DMS153 (cell line): ENCODE results near the gene DCPS.
"Not testable (repeated sequence)": the region's sequence is repeated elsewhere in the genome, so short reads cannot be mapped to it uniquely, and the experiment has no call there.

Experiments
- DNase-seq: peaks from one replicate; lab custom pipeline; 2025; lab: John Stamatoyannopoulos, UW

The DCPS gene

GRCh38 chr11:126345759-126346585 lies 42.1 kb downstream of the DCPS start:
- no peak for DNase-seq

- DNase-seq = no peak
These were observed 42.7 kb downstream of the DCPS start for GRCh38 chr11:126346586-126346940.

GRCh38 chr11:126346946-126347345 lies 43.1 kb downstream of the DCPS start:
- not testable (repeated sequence) for DNase-seq

DNA sequence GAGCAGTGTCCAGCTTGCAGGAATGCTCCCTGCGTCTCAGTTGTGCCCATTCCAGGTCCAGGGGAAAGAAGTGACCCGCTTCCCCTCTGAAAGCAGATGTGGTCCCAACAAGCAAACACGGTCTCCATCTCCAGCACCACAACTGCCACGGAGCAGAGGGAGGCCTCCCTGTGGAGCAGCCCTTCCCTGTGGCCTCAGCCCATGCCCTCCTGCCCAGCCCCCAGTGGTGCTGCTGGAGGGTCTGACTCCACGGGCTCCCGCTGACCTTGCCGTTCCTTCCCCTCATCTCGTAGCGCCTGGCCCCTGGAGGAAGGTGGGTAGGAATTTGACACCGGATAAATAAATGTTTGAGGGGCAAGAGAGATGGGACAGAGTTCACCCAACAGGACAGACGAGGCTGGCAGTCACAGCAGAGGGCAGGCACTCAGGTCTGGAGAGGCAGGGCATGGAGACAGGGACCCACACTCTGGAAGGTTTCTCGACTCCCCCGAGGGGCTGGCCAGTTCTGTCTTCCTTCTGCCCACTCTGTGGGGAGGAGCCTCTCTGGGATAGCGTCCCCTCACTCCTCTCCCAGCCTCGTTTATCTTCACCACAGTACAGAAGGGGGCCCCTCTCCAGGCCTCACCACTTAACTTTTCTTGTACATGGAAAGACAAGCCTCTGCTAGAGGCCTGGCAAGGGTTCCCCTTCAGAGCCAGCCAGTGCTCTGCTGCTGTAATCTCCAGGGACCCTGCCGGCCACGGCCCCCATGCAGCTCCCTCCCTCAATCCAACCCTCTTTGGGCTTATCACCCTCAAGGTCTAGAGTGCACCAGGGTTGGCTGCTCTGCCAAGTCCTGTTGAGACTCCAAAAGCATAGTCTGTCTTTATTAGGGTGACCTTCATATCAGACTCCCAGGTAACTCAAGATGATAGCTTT lies 44.1 kb downstream of the DCPS start:
- no peak for DNase-seq

DNA sequence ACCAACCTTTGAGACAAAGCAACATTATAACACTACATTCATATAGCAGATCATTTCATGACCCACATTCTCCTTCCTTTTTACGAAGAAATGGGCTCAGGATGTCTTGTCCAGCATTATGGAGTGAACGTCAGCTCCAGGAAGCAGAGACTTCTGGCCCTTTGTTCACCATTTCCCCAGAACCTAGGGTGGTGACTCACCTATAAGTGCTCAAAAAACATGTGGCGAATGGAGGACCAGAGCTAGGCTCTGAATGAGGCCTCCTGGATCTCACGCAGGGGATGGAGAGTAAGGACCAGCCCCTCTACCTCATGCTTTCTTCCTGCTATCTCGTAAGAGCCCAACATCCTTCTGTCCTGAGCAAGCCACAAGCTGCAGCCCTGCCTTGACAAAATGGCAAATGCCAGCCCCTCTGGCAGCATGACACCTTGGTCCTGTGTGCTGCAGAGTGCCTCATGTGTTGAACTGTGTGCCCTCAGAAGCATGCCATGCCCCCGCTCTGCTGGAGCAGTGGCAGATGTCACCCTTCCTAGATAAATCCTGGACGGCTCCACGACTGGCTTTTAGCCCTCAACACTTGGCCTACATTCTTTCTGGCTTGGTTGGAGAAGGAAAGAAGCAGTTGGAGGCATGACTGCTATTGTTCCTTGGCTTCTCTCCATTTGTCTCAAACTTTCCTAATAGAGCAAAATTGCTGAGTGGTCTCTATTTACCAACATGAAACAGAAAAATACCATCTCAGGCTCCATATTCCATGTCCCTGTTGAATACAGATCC lies 45.1 kb downstream of the DCPS start:
- no peak for DNase-seq

GRCh38 chr11:126350836-126351235 lies 47.0 kb downstream of the DCPS start:
- DNase-seq = no peak

DNA sequence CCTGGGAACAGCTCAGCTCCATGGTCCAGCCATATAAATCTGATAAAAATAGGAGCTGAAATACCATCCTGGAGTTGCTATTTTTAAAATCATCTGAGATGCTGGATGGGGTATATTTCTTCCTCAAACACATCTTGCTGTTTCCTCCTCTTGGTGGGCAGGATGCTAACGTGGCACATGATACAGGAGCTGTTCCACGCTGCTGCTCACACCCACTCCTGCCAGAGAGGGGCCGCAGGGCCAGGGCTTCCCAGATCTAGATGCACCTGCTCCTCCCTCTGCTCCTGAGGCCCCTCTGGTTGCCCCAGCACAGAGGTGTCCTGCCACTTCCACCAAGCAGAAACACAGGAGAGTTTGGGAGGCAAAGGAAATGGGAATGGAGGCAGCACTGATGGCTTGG lies 48.3 kb downstream of the DCPS start:
- DNase-seq = no peak

DNA sequence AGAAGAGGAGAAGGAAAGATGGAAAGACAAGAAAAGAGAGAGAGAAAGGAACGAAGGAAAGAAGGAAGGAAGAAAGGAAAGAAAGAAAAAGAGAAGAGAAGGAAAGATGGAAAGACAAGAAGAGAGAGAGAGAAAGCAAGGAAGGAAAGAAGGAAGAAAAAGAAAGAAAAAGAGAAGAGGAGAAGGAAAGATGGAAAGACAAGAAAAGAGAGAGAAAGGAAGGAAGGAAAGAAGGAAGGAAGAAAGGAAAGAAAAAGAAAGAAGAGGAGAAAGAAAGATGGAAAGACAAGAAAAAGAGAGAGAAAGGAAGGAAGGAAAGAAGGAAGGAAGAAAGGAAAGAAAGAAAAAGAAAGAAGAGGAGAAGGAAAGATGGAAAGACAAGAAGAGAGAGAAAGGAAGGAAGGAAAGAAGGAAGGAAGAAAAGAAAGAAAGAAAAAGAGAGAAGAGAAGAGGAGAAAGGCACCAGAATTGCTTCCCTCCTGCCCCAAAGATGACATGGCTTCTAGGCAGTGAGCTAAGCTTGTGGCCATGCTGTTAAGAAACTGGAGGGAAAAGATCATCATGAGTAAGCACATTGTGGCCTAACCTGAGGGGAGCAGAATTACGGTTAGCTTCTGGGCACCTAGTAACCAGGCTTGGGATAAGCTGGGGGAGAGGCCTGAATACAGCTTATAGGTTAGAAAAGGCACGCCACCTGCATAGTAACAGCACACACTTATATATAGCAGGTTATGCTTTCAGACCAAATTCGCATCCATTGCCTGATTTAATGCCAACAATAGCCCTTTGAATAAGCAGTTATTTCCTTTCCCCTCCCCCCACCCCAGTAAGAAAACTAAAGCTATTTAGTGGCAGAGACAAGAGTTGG lies 49.3 kb downstream of the DCPS start:
- no peak for DNase-seq

DNA sequence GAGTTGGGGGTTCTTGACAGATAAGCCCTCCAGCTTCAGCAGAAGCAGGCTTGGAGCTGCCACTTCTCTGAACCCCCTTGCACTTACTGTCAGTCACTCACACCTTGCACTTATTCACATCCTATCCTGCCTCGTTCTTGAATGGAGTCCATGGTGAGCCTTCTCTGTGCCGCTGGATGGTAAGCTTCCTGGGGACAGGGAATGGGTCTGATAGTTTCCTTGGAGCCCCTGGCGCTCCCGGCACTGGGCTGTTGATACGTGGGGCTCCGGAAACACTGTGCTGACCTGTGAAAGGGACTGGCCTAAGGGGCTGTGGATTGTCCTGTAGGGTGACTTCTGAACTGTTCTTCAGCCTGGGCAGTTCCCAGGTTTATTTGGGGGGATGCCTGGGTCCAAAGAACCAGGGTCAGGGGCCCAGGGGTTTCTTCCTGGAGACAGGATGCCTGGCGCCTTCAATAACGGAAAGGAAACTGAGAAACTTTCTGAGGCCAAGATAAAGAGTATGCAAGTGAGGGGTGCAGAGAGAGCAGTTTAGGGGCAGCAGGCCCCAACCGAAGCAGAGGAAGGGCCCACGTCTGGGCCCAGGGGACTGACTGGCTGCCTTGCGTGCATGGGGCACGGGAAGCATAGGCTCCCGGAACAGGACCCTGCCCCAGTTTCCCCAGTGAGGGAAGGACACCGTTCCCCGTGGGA lies 50.9 kb downstream of the DCPS start:
- DNase-seq = no peak

GRCh38 chr11:126355324-126355925 lies 51.6 kb downstream of the DCPS start, which contains the start of gene ST3GAL4:
Gene ST3GAL4 (plus strand): TSS chr11:126355686. CDS start chr11:126406156, 50,470 bp downstream.
- DNase-seq = peak; percentile 39

GRCh38 chr11:126355926-126356897 lies 52.4 kb downstream of the DCPS start:
- DNase-seq = no peak

DNA sequence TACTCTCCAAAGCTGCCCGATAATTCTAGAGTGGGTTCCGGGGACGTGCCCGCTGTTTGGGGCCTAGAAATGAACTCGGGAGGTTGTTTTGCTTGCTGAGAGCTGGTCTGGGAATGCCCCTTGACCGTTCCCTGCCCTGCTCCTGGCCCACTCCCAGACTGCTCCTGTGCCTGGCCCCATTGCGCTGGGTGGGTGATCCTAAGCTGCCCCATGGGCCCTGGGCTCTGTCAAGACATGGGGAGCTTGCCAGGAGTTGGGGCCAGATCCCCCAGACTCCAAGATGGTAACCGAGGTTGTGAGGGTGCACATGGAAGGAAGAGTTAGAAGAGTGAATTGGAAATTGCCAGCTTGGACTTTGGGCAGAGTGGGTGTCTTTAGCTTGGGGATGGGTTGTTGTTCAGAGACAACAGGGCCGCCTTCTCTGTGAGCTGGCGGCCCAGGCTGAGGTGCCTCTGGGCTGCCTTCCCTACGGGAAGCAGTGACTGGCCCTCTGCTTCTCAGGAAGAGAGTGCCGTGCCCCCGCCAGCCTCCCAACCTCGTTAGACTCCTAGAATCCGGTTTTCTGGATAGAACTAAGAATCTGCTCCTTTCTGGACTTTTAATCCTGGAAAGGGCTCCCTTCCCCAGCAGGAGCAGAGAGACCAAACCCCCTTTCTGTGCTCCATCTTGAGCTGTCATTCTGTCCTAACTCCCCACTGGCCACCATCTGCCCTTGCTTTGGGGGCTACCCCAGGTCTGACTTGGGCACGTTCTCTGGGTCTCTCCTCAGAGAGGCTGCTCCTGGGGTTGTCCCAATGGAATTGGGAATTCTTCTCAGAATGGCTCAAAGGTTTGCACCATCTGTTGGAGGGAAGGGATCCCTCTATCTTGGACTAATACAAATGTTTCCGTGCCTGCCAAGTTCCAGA lies 53.4 kb downstream of the DCPS start:
- no peak for DNase-seq

DNA sequence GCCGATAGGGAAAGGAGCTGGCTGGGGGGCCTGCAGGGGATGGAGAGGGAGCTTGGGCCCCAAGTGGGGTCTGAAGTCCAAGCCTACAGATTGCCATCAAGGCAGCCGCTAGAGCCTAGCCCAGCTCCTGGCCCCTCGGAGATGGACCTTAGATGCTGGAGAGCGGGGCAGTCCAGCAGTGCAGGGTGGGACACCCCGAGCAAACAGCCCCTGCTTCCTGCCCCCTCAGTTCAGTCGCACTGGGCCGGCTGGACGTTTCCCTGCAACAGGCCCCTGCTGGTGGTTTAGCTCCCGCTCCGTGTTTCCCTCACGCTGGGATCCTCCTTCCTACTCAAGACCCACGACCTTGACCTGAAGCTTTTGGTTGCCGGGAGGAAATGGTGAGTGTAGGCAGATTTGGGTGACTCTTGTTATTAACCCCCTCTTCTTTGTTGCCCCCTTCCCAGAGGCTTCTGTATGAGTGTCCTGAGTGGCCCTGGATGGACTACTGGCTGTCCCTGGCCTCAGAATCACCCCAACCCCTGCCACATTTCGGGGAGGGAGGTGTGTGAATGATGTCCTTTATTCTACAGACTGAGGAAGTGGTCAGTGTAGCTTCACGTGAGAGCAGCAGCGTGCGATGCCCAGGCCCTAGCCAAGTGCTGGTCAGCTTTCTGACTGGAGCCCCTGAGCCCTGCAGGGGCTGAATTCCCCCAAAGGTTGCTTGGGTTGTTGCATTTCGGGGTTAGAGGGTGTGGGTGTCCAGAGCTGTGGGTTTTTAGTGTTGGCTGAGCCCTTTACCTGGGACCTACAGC lies 54.3 kb downstream of the DCPS start:
- no peak for DNase-seq

GRCh38 chr11:126358763-126359160 lies 54.9 kb downstream of the DCPS start:
- no peak for DNase-seq

- no peak for DNase-seq
These were observed 55.7 kb downstream of the DCPS start for GRCh38 chr11:126359431-126360048.

- DNase-seq = no peak
These were observed 56.2 kb downstream of the DCPS start for GRCh38 chr11:126360049-126360446.

DNA sequence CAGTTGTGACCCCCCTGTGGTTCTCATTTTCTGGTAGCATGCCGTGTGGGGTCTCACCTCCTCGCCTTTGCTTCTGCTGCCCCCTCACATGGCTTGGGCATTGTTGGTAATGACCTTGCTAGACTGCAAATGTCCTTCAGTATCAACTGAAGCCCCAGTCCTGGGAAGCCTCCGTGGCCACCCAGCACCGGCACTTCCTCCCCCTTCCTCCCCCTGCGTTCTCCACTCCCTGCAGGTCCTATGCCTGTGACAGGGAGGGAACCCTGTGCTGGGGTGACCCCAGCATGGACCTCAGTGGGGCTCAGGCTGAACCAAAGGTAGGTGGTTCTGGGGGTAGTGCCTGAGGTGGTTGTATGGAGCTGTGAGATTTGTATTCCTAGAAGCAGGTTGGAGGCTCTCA lies 57.5 kb downstream of the DCPS start:
- DNase-seq = no peak
